Endothelial cell of umbilical vein (primary cell): Measurements from ENCODE around the gene LRRFIP2. TPM values are rescaled to one million over a fixed set of nuclear protein-coding genes. Genes with fewer than 3 reads are reported as not detected.

Experiments
- BruUV-seq: library from RNA; stranded (reverse); fragments of 400-500 nt; replicated peaks from 2 replicates; lab custom pipeline; 2021; lab: Mats Ljungman, UMichigan
- CTCF ChIA-PET: fragments of 300-600, 350-600 bp; sonication (Branson Sonifier 250); formaldehyde crosslinking; loops from one replicate; lab custom pipeline; 2021; ENCODE audit warnings: antibody characterized with exemption, inconsistent platforms; lab: Charles Lee
- POLR2A ChIA-PET: fragments of 300-600, 350-600 bp; sonication (Branson Sonifier 250); formaldehyde crosslinking; loops from one replicate; lab custom pipeline; 2021; ENCODE audit warnings: antibody characterized with exemption, inconsistent platforms; lab: Charles Lee
- DNase-seq: peaks from one replicate; pipeline ENCODE4 v3.0.0-alpha.2; 2011; ENCODE audit warnings: low read depth, low spot score
- FAIRE-seq: peaks from 2 replicates; lab custom pipeline; 2011; peaks lifted over from hg19 to GRCh38; lab: Jason Lieb, UNC
- H2AFZ ChIP-seq: 2 replicates; pipeline ENCODE4 v1.6.0; 2012; ENCODE audit warnings: low read depth, low read length, control low read depth, inconsistent platforms
- H3K27ac ChIP-seq: 2 replicates; pipeline ENCODE4 v1.5.1; 2011; ENCODE audit warnings: low read depth, mild to moderate bottlenecking, control low read depth, low read length, moderate library complexity; ENCODE audit not compliant: insufficient read depth
- H3K27me3 ChIP-seq, 2 experiments: 2 replicates each; pipeline versions ENCODE4 v1.6.0 to v1.6.1; 2011; ENCODE audit warnings: low read length in 2 of 2, mixed read lengths in 1 of 2; ENCODE audit not compliant: control insufficient read depth in 2 of 2, insufficient read depth in 2 of 2
- H3K36me3 ChIP-seq, 2 experiments: 2 replicates in 1 of 2; 3 replicates in 1 of 2; pipeline ENCODE4 v1.5.1; 2011; ENCODE audit warnings: low read length in 2 of 2, mild to moderate bottlenecking in 1 of 2, moderate library complexity in 1 of 2; ENCODE audit not compliant: control insufficient read depth in 2 of 2, insufficient read depth in 2 of 2; ENCODE audit errors: extremely low read depth in 1 of 2
- H3K4me1 ChIP-seq: 3 replicates; pipeline ENCODE4 v1.5.1; 2011; ENCODE audit warnings: mild to moderate bottlenecking, low read length; ENCODE audit not compliant: control insufficient read depth, insufficient read depth; ENCODE audit errors: extremely low read depth
- H3K4me2 ChIP-seq: 2 replicates; pipeline ENCODE4 v1.6.1; 2011; ENCODE audit warnings: low read length, control low read depth, mixed read lengths; ENCODE audit not compliant: insufficient read depth
- H3K4me3 ChIP-seq, 3 experiments: fragments of 200-600 bp in 1 of 3; sonication (generic), shearing (Covaris generic) in 1 of 3; replicated peaks in 1 of 3; 2 replicates each; pipeline ENCODE4 v1.5.1; 2011 to 2016; ENCODE audit warnings: control low read depth in 3 of 3, low read length in 3 of 3, mild to moderate bottlenecking in 2 of 3, inconsistent platforms in 1 of 3, low read depth in 1 of 3, moderate library complexity in 1 of 3; ENCODE audit not compliant: insufficient read depth in 1 of 3
- H3K79me2 ChIP-seq: 2 replicates; pipeline ENCODE4 v1.6.0; 2012; ENCODE audit warnings: low read length, inconsistent platforms; ENCODE audit not compliant: control insufficient read depth, insufficient read depth
- H3K9ac ChIP-seq: replicated peaks from 2 replicates; pipeline ENCODE3; 2011; ENCODE audit warnings: low read length, control low read depth; ENCODE audit not compliant: insufficient read depth; ENCODE audit errors: extremely low read depth
- H3K9me1 ChIP-seq: replicated peaks from 3 replicates; pipeline ENCODE4 v1.6.0; 2011; ENCODE audit warnings: mild to moderate bottlenecking, low read length; ENCODE audit not compliant: control insufficient read depth, insufficient read depth; ENCODE audit errors: extremely low read depth
- H3K9me3 ChIP-seq: replicated peaks from 2 replicates; pipeline ENCODE4 v1.5.1; 2012; ENCODE audit warnings: low read length, inconsistent platforms; ENCODE audit not compliant: control insufficient read depth, insufficient read depth
- H4K20me1 ChIP-seq: replicated peaks from 2 replicates; pipeline ENCODE3; 2011; ENCODE audit warnings: mild to moderate bottlenecking, low read length; ENCODE audit not compliant: control insufficient read depth, insufficient read depth; ENCODE audit errors: extremely low read depth
- FOS ChIP-seq: IDR thresholded peaks from 2 replicates; pipeline ENCODE4 v1.6.1; 2011; ENCODE audit warnings: mild to moderate bottlenecking, low read length, moderate library complexity, borderline replicate concordance; ENCODE audit not compliant: insufficient read depth
- JUN ChIP-seq: IDR thresholded peaks from 2 replicates; pipeline ENCODE4 v1.6.1; 2011; ENCODE audit warnings: borderline replicate concordance, low read depth; ENCODE audit not compliant: insufficient read length, insufficient read depth
- POLR2AphosphoS5 ChIP-seq: IDR thresholded peaks from 2 replicates; pipeline ENCODE4 v1.6.1; 2012; ENCODE audit warnings: low read depth, mild to moderate bottlenecking, control low read depth, low read length, moderate library complexity; ENCODE audit not compliant: insufficient read depth
- dilution Hi-C: fragments of 300-500 bp; cut with MboI; formaldehyde crosslinking; loops from one replicate; pipeline ENCODE4 v1.15.0; 2019; ENCODE audit warnings: low sequenced_read_pairs; ENCODE audit not compliant: extremely low pct_ligation_motif_present
- intact Hi-C: fragments of 100-400 bp; cut with micrococcal nuclease; formaldehyde crosslinking; loops from one replicate; pipeline ENCODE4 v1.10.0; 2022
- polyA plus RNA-seq, 4 experiments: library from polyadenylated mRNA; depleted of rRNA in 3 of 4; stranded (reverse) in 3 of 4; unstranded in 1 of 4; fragments of >200 nt; gene quantifications; 2 replicates each; pipeline versions ENCODE4 v1.2.1 to v1.2.3, GENCODE V29; 2011 to 2012; ENCODE audit warnings: missing spikeins in 1 of 4
- total RNA-seq: library from RNA; stranded (reverse); gene quantifications from 2 replicates; pipeline ENCODE4 v1.2.3, GENCODE V29; 2021
- TF ChIP-seq, protein P1 (sequence below), 2 donors: IDR thresholded peaks; 1 replicate in 1 of 2; 2 replicates in 1 of 2; pipeline ENCODE4 v1.5.1; 2011; ENCODE audit warnings: low read length in 2 of 2, mild to moderate bottlenecking in 2 of 2, moderate library complexity in 2 of 2, control low read depth in 1 of 2, inconsistent platforms in 1 of 2, low read depth in 1 of 2; ENCODE audit not compliant: insufficient read depth in 1 of 2; ENCODE audit errors: extremely low read depth in 1 of 2

The LRRFIP2 gene
- total and polyA plus RNA-seq, 2 donors (not counting 3 experiments of a cell fraction or from before 2014, with no cell fraction given): 20.8 to 78.9 TPM

- Histone ChIP-seq H3K9me3 (no peaks in the 10 kb centered on the region), H3K36me3 (peaks cover 0 to 3% of the 10 kb centered on the region in 2 experiments), H3K4me1 (no peaks in the 10 kb centered on the region), H4K20me1 (no peaks in the 10 kb centered on the region), H2AFZ (no peak overlapping the region), H3K27me3 (no peaks in the 10 kb centered on the region), H3K4me3 (no peak overlapping the region), H3K9ac (no peak overlapping the region), H3K9me1 (no peaks in the 10 kb centered on the region), H3K27ac (no peak overlapping the region), H3K4me2 (no peak overlapping the region), H3K79me2 (peaks cover 30% of the 10 kb centered on the region)
- FAIRE-seq (no peak), DNase-seq (no peak)
- ChIA-PET CTCF (interaction anchor here (1.0 to 1.6 kb wide), 2 partner anchors 10 to 29 kb away, joined by 3 to 5 read pairs; no protein-coding TSS in a partner anchor), POLR2A (no interaction called here)
- dilution Hi-C loops: no loop called here
- TF ChIP-seq, protein P1, sequence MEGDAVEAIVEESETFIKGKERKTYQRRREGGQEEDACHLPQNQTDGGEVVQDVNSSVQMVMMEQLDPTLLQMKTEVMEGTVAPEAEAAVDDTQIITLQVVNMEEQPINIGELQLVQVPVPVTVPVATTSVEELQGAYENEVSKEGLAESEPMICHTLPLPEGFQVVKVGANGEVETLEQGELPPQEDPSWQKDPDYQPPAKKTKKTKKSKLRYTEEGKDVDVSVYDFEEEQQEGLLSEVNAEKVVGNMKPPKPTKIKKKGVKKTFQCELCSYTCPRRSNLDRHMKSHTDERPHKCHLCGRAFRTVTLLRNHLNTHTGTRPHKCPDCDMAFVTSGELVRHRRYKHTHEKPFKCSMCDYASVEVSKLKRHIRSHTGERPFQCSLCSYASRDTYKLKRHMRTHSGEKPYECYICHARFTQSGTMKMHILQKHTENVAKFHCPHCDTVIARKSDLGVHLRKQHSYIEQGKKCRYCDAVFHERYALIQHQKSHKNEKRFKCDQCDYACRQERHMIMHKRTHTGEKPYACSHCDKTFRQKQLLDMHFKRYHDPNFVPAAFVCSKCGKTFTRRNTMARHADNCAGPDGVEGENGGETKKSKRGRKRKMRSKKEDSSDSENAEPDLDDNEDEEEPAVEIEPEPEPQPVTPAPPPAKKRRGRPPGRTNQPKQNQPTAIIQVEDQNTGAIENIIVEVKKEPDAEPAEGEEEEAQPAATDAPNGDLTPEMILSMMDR (IDR thresholded peaks at IDR 0.05; ENCODE audit: extremely low read depth in 1 of 2, insufficient read depth in 1 of 2, low read depth in 1 of 2, low read length in 2 of 2): no peak
- BruUV-seq: no TSS peak
- intact Hi-C loops: no loop called here
Observed at GRCh38 chr3:37140899-37141541, 33.4 kb downstream of the LRRFIP2 start.

GRCh38 chr3:37139567-37140052 is 34.8 kb downstream of the LRRFIP2 start:
- FAIRE-seq: no peak
- no peak overlapping the region for H3K27ac ChIP-seq
- peaks cover 0 to 3% of the 10 kb centered on the region in 2 experiments for H3K36me3 ChIP-seq
- peaks cover 40% of the 10 kb centered on the region for H3K79me2 ChIP-seq
- H2AFZ ChIP-seq: no peak overlapping the region
- intact Hi-C loops (no loop called here), dilution Hi-C loops (no loop called here)
- no peaks in the 10 kb centered on the region for H3K27me3 ChIP-seq
- CTCF ChIA-PET: no interaction called here
- TF ChIP-seq, protein P1 (IDR thresholded peaks at IDR 0.05; ENCODE audit: extremely low read depth in 1 of 2, insufficient read depth in 1 of 2, low read depth in 1 of 2, low read length in 2 of 2): no peak
- no peak for TF ChIP-seq POLR2AphosphoS5
- no peak for TF ChIP-seq JUN
- no peak for TF ChIP-seq FOS
- no peak overlapping the region for H3K9ac ChIP-seq
- no peak overlapping the region for H3K4me3 ChIP-seq
- no TSS peak for BruUV-seq
- no peak for DNase-seq
- POLR2A ChIA-PET: no interaction called here
- no peaks in the 10 kb centered on the region for H4K20me1 ChIP-seq
- H3K4me2 ChIP-seq: no peak overlapping the region
- H3K9me1 ChIP-seq: no peaks in the 10 kb centered on the region
- no peaks in the 10 kb centered on the region for H3K9me3 ChIP-seq
- no peaks in the 10 kb centered on the region for H3K4me1 ChIP-seq
